GM12878 (cell line): ENCODE data around the gene ACOT6. TPM values are rescaled to one million over a fixed set of nuclear protein-coding genes. Genes with fewer than 3 reads are reported as not detected.

ENCODE experiments used
- ATAC-seq: fragments of 200-7000 bp; cut with Tn5 transposase; 3 replicates; pipeline ENCODE4 v1.9.1; 2020; ENCODE audit warnings: mild to moderate bottlenecking, moderate library complexity
- BruUV-seq: library from RNA; stranded (reverse); fragments of 400-500 nt; replicated peaks from 2 replicates; lab custom pipeline; 2021; lab: Mats Ljungman, UMichigan
- CTCF ChIA-PET: fragments of 300-600 bp; sonication (Branson Sonifier 250); formaldehyde crosslinking; extraction: SDS; loops from one replicate; lab custom pipeline; 2021; ENCODE audit warnings: inconsistent platforms; lab: Yijun Ruan, JAX
- POLR2A ChIA-PET: fragments of 350-600 bp; formaldehyde crosslinking; extraction: SDS; loops from one replicate; lab custom pipeline; 2021; ENCODE audit warnings: inconsistent platforms; lab: Charles Lee
- RAD21 ChIA-PET: fragments of 300-600 bp; sonication (Branson Sonifier 250); formaldehyde crosslinking; loops from one replicate; lab custom pipeline; 2023; ENCODE audit warnings: antibody characterized with exemption; ENCODE audit not compliant: unreplicated experiment; lab: Charles Lee
- SMC1A ChIA-PET: fragments of 300-600 bp; sonication (Branson Sonifier 250); formaldehyde crosslinking; loops from one replicate; lab custom pipeline; 2023; ENCODE audit not compliant: unreplicated experiment, uncharacterized antibody; lab: Charles Lee
- DNase-seq: peaks from one replicate; pipeline ENCODE4 v3.0.0-alpha.2; 2011; ENCODE audit warnings: low read depth, low spot score
- FAIRE-seq: peaks from 3 replicates; lab custom pipeline; 2011; peaks lifted over from hg19 to GRCh38; lab: Jason Lieb, UNC
- H2AFZ ChIP-seq: 2 replicates; pipeline ENCODE4 v1.6.0; 2011; ENCODE audit warnings: low read depth, low read length, control low read depth; ENCODE audit not compliant: control insufficient read depth
- H3K27ac ChIP-seq: 2 replicates; pipeline ENCODE4 v1.5.1; 2011; ENCODE audit warnings: control low read depth; ENCODE audit not compliant: control insufficient read depth, insufficient read depth
- H3K27me3 ChIP-seq, 2 experiments: replicated peaks in 1 of 2; 2 replicates each; pipeline versions ENCODE4 v1.6.0 to v1.6.1; 2011; ENCODE audit warnings: low read length in 1 of 2; ENCODE audit not compliant: control insufficient read depth in 2 of 2, insufficient read depth in 2 of 2
- H3K36me3 ChIP-seq, 2 experiments: 2 replicates each; pipeline ENCODE4 v1.5.1; 2011; ENCODE audit warnings: low read length in 1 of 2; ENCODE audit not compliant: control insufficient read depth in 2 of 2, insufficient read depth in 2 of 2
- H3K4me1 ChIP-seq: 2 replicates; pipeline ENCODE4 v1.6.1; 2011; ENCODE audit warnings: mild to moderate bottlenecking, low read length, moderate library complexity, mixed read lengths; ENCODE audit not compliant: control insufficient read depth, insufficient read depth
- H3K4me2 ChIP-seq: 2 replicates; pipeline ENCODE4 v1.6.0; 2011; ENCODE audit warnings: control low read depth; ENCODE audit not compliant: control insufficient read depth, insufficient read depth
- H3K4me3 ChIP-seq: fragments of 200-600 bp; sonication (generic); 2 replicates; pipeline ENCODE4 v1.5.1; 2016
- H3K79me2 ChIP-seq: 2 replicates; pipeline ENCODE4 v1.6.0; 2011; ENCODE audit warnings: low read length; ENCODE audit not compliant: control insufficient read depth, insufficient read depth
- H3K9ac ChIP-seq: 2 replicates; pipeline ENCODE4 v1.8.0; 2011; ENCODE audit warnings: low read length, control low read depth, mixed read lengths; ENCODE audit not compliant: control insufficient read depth, insufficient read depth
- H3K9me3 ChIP-seq: replicated peaks from 3 replicates; pipeline ENCODE4 v1.5.1; 2011; ENCODE audit warnings: mild to moderate bottlenecking, low read length; ENCODE audit not compliant: control insufficient read depth, insufficient read depth
- H4K20me1 ChIP-seq: 2 replicates; pipeline ENCODE4 v1.6.0; 2011; ENCODE audit not compliant: control insufficient read depth, insufficient read depth
- BHLHE40 ChIP-seq, 2 experiments: fragments of 450-650 bp in 1 of 2; IDR thresholded peaks; 2 replicates each; pipeline ENCODE4 v1.6.1; 2011 to 2017; ENCODE audit warnings: low read depth in 2 of 2, borderline replicate concordance in 1 of 2, improper control_type of control experiment in 1 of 2, low read length in 1 of 2, mild to moderate bottlenecking in 1 of 2
- CBX3 ChIP-seq: fragments of 200-600 bp; sonication (generic); IDR thresholded peaks from 2 replicates; pipeline ENCODE4 v1.6.1; 2016; ENCODE audit warnings: low read depth, borderline replicate concordance
- CHD2 ChIP-seq: IDR thresholded peaks from 2 replicates; pipeline ENCODE4 v1.6.1; 2011; ENCODE audit warnings: low read depth, low read length, improper control_type of control experiment, borderline replicate concordance
- DPF2 ChIP-seq: fragments of 450-650 bp; IDR thresholded peaks from 2 replicates; pipeline ENCODE4 v1.6.1; 2017; ENCODE audit warnings: mild to moderate bottlenecking
- EED ChIP-seq: sonication (generic); IDR thresholded peaks from 2 replicates; pipeline ENCODE4 v1.6.1; 2016; ENCODE audit warnings: antibody characterized with exemption, low read depth
- EP300 ChIP-seq, 2 experiments: fragments of 150-350 bp in 1 of 2; IDR thresholded peaks; 2 replicates each; pipeline ENCODE4 v1.6.1; 2011 to 2012; ENCODE audit warnings: low read depth in 2 of 2, low read length in 2 of 2, borderline replicate concordance in 1 of 2, improper control_type of control experiment in 1 of 2, inconsistent platforms in 1 of 2; ENCODE audit not compliant: control insufficient read depth in 1 of 2
- FOXK2 ChIP-seq: fragments of 450-650 bp; IDR thresholded peaks from 2 replicates; pipeline ENCODE4 v1.6.1; 2017; ENCODE audit warnings: mild to moderate bottlenecking, moderate library complexity
- GATAD2B ChIP-seq: fragments of 450-650 bp; conservative IDR thresholded peaks from 2 replicates; pipeline ENCODE4 v1.6.1; 2017; ENCODE audit warnings: low read depth, mild to moderate bottlenecking, moderate library complexity
- HDGF ChIP-seq: fragments of 450-650 bp; IDR thresholded peaks from 2 replicates; pipeline ENCODE4 v1.6.1; 2016; ENCODE audit warnings: antibody characterized with exemption
- KLF5 ChIP-seq: fragments of 450-650 bp; IDR thresholded peaks from 2 replicates; pipeline ENCODE4 v1.6.1; 2014; ENCODE audit warnings: mild to moderate bottlenecking; ENCODE audit not compliant: partially characterized antibody
- MTA2 ChIP-seq: fragments of 450-650 bp; IDR thresholded peaks from 2 replicates; pipeline ENCODE4 v1.6.1; 2016; ENCODE audit warnings: low read depth, mild to moderate bottlenecking, moderate library complexity
- MXI1 ChIP-seq: fragments of 150-350 bp; IDR thresholded peaks from 2 replicates; pipeline ENCODE4 v1.6.1; 2011; ENCODE audit warnings: low read depth, mild to moderate bottlenecking, inconsistent platforms, low read length, improper control_type of control experiment
- MYC ChIP-seq: IDR thresholded peaks from 2 replicates; pipeline ENCODE4 v1.6.1; 2011; ENCODE audit warnings: mild to moderate bottlenecking, low read length, moderate library complexity, inconsistent platforms; ENCODE audit not compliant: insufficient read depth, insufficient replicate concordance, insufficient read length, severe bottlenecking
- NFIC ChIP-seq: IDR thresholded peaks from 2 replicates; pipeline ENCODE4 v1.6.1; 2012; ENCODE audit warnings: low read depth, mild to moderate bottlenecking, inconsistent platforms, low read length, moderate library complexity
- NFYA ChIP-seq: IDR thresholded peaks from 2 replicates; pipeline ENCODE4 v1.6.1; 2011; ENCODE audit warnings: low read depth, mild to moderate bottlenecking, low read length, improper control_type of control experiment, borderline replicate concordance
- NR2C1 ChIP-seq: fragments of 450-650 bp; IDR thresholded peaks from 2 replicates; pipeline ENCODE4 v1.6.1; 2017; ENCODE audit warnings: antibody characterized with exemption, mild to moderate bottlenecking, moderate library complexity
- PAX8 ChIP-seq: fragments of 450-650 bp; IDR thresholded peaks from 2 replicates; pipeline ENCODE4 v1.6.1; 2017; ENCODE audit warnings: mild to moderate bottlenecking, moderate library complexity
- POU2F2 ChIP-seq: IDR thresholded peaks from 3 replicates; pipeline ENCODE4 v1.6.1; 2011; ENCODE audit warnings: low read depth, mild to moderate bottlenecking, low read length, borderline replicate concordance
- RFX5 ChIP-seq: IDR thresholded peaks from 2 replicates; pipeline ENCODE4 v1.6.1; 2011; ENCODE audit warnings: low read depth, low read length, improper control_type of control experiment
- SIX5 ChIP-seq: IDR thresholded peaks from 2 replicates; pipeline ENCODE4 v1.6.1; 2011; ENCODE audit warnings: mild to moderate bottlenecking, low read depth, low read length, moderate library complexity; ENCODE audit not compliant: severe bottlenecking
- TAF1 ChIP-seq: IDR thresholded peaks from 2 replicates; pipeline ENCODE4 v1.6.1; 2011; ENCODE audit warnings: mild to moderate bottlenecking, low read depth, low read length, borderline replicate concordance
- TARDBP ChIP-seq: IDR thresholded peaks from 2 replicates; pipeline ENCODE4 v1.6.1; 2016; ENCODE audit warnings: borderline replicate concordance
- TCF3 ChIP-seq: IDR thresholded peaks from 2 replicates; pipeline ENCODE4 v1.6.1; 2012; ENCODE audit warnings: low read depth, mild to moderate bottlenecking, low read length, borderline replicate concordance; ENCODE audit not compliant: insufficient read depth
- YY1 ChIP-seq: IDR thresholded peaks from 2 replicates; pipeline ENCODE4 v1.6.1; 2011; ENCODE audit warnings: low read depth, mild to moderate bottlenecking, low read length
- ZNF217 ChIP-seq: fragments of 450-650 bp; IDR thresholded peaks from 2 replicates; pipeline ENCODE4 v1.6.1; 2017; ENCODE audit warnings: antibody characterized with exemption, mild to moderate bottlenecking
- ZNF274 ChIP-seq: IDR thresholded peaks from one replicate; pipeline ENCODE4 v1.8.0; 2011; ENCODE audit not compliant: insufficient read length, insufficient read depth
- in situ Hi-C: fragments of 300-500 bp; cut with MboI; formaldehyde crosslinking; loops from 9 replicates; pipeline ENCODE4 v1.14.3; 2018; ENCODE audit warnings: mixed read lengths
- intact Hi-C: fragments of 100-400 bp; cut with micrococcal nuclease; formaldehyde crosslinking; loops from one replicate; pipeline ENCODE4 v1.14.2; 2022; ENCODE audit not compliant: unreplicated experiment
- polyA plus RNA-seq, 11 experiments: library from polyadenylated mRNA; depleted of rRNA in 4 of 11; unstranded in 6 of 11; stranded (reverse) in 5 of 11; fragments of >200 nt; fragmentation: Nextera tagmentation in 4 of 11; fragmentation: Illumina TruSeq in 1 of 11; extraction: Ambion mirVana in 4 of 11; extraction: Trizol in 1 of 11; gene quantifications; 1 replicate in 1 of 11; 2 replicates in 10 of 11; pipeline versions ENCODE4 v1.2.1 to v1.2.3, GENCODE V29; 2011 to 2016; ENCODE audit warnings: inconsistent platforms in 2 of 11, missing spikeins in 2 of 11, low read depth in 1 of 11
- total RNA-seq, 4 experiments: library from RNA; depleted of rRNA in 3 of 4; stranded (reverse); fragments of >200 nt in 3 of 4; fragmentation: Illumina TruSeq in 1 of 4; extraction: Trizol in 1 of 4; gene quantifications; 2 replicates each; pipeline versions ENCODE4 v1.2.1 to v1.2.3, GENCODE V29; 2013 to 2021
- TF ChIP-seq, protein P1 (sequence below): IDR thresholded peaks from 2 replicates; pipeline ENCODE4 v1.6.1; 2012; ENCODE audit warnings: low read depth, low read length, improper control_type of control experiment

Gene ACOT6
- total and polyA plus RNA-seq, 10 of the 15 experiments (the other 5 are each of a cell fraction or from before 2014, with no cell fraction given) = not detected

DNA sequence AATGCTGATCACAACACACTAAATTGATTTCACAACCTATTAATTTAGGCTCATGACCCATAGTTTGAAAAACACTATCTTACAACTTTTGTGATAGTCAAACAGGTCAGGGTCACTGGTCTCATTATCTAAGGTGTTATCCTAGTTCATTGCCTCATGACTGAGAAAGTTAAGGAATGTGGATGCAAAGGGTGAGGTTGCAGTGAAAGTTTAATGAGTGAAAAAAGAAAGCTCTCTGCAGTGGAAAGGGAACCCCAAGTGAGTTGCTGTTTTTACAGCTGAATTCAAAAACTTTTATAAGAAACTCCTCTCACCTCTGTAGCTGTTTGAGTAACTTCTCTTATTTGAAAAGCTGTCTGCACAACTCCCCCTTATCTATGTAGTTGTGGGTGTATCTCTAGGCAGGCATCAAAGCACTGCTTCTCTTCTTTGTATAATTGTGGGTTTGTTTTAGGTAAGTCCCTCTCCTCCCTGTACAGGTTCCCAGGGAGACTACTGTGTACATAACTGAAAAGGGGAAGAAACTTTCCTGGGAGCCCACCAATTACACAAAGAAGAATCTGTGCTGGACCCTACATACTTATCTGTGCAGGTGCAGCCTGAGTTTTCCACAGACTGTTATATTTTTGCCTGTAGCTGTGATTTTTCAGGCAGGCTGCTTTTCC lies 51.4 kb downstream of the ACOT6 start:
- Histone ChIP-seq H3K4me1 (no peaks in the 10 kb centered on the region; the same call in 1 of the 2 replicates), H3K79me2 (no peaks in the 10 kb centered on the region), H3K9me3 (no peaks in the 10 kb centered on the region), H3K36me3 (no peaks in the 10 kb centered on the region), H3K27ac (peak overlapping the region; percentile 44), H3K4me3 (no peak overlapping the region), H3K27me3 (no peaks in the 10 kb centered on the region), H3K4me2 (0 out of 2 replicates have a peak overlapping the region, but pooled peaks have one; percentile 33), H4K20me1 (no peaks in the 10 kb centered on the region), H2AFZ (no peak overlapping the region; the same call in 1 of the 2 replicates), H3K9ac (no peak overlapping the region)
- in situ Hi-C loops = no loop called here
- RAD21 ChIA-PET = interaction anchor here (0.7 to 1.1 kb wide), 5 partner anchors 18 to 188 kb away, joined by 3 to 5 read pairs (median 3); partner anchors contain the start of genes DNAL1 and PTGR2
- CTCF ChIA-PET = interaction anchor here (0.9 to 2.3 kb wide), 6 partner anchors 10 to 555 kb away, joined by 3 to 5 read pairs (median 3); no protein-coding TSS in a partner anchor
- ATAC-seq (peak; percentile 93), DNase-seq (peak; percentile 28), FAIRE-seq (peak; percentile 65)
- intact Hi-C loops = loop anchor here (5.0 kb wide), 1 partner anchor 34 kb away; no protein-coding TSS in a partner anchor
- SMC1A ChIA-PET = interaction anchor here (0.6 to 1.5 kb wide), 3 partner anchors 13 to 64 kb away, joined by 3 to 5 read pairs (median 4); no protein-coding TSS in a partner anchor
- POLR2A ChIA-PET = interaction anchor here (0.5 to 1.7 kb wide), 3 partner anchors 48 to 218 kb away, joined by 3 to 6 read pairs (median 4); no protein-coding TSS in a partner anchor
- no TSS peak for BruUV-seq
- no peak for TF ChIP-seq BHLHE40 (IDR thresholded peaks at IDR 0.05; ENCODE audit: borderline replicate concordance in 1 of 2, low read depth in 2 of 2, low read length in 1 of 2)
- no peak for TF ChIP-seq TCF3
- no peak for TF ChIP-seq SIX5
- no peak for TF ChIP-seq YY1
- TF ChIP-seq EED = no peak
- no peak for TF ChIP-seq PAX8
- TF ChIP-seq NFYA = no peak
- TF ChIP-seq ZNF274 = no peak
- no peak for TF ChIP-seq CHD2
- TF ChIP-seq HDGF = no peak
- no peak for TF ChIP-seq ZNF217
- no peak for TF ChIP-seq KLF5
- TF ChIP-seq MTA2 = peak; percentile 73
- no peak for TF ChIP-seq MYC
- TF ChIP-seq, protein P1, sequence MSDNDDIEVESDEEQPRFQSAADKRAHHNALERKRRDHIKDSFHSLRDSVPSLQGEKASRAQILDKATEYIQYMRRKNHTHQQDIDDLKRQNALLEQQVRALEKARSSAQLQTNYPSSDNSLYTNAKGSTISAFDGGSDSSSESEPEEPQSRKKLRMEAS = no peak
- no peak for TF ChIP-seq RFX5
- TF ChIP-seq FOXK2 = no peak
- 0 out of 2 replicates have a peak, but pooled peaks have one; percentile 22 for TF ChIP-seq NFIC
- peak in 1 of 2 experiments; percentile 52; a peak in 1 of 4 replicates for TF ChIP-seq EP300 (IDR thresholded peaks at IDR 0.05; ENCODE audit: borderline replicate concordance in 1 of 2, control insufficient read depth in 1 of 2, low read depth in 2 of 2, low read length in 2 of 2)
- peak; percentile 36; the same call in 1 of the 2 replicates for TF ChIP-seq DPF2
- TF ChIP-seq GATAD2B = no peak
- 0 out of 3 replicates have a peak, but pooled peaks have one; percentile 25 for TF ChIP-seq POU2F2
- TF ChIP-seq TAF1 = no peak
- TF ChIP-seq NR2C1 = no peak
- no peak for TF ChIP-seq TARDBP
- TF ChIP-seq CBX3 = no peak
- TF ChIP-seq MXI1 = no peak
